Endothelial cell of umbilical vein (primary cell): ENCODE results near the gene HES6. TPM values are rescaled to one million over a fixed set of nuclear protein-coding genes. Genes with fewer than 3 reads are reported as not detected.

Source experiments
- BruUV-seq: library from RNA; stranded (reverse); fragments of 400-500 nt; replicated peaks from 2 replicates; lab custom pipeline; 2021; lab: Mats Ljungman, UMichigan
- CTCF ChIA-PET: fragments of 300-600, 350-600 bp; sonication (Branson Sonifier 250); formaldehyde crosslinking; loops from one replicate; lab custom pipeline; 2021; ENCODE audit warnings: antibody characterized with exemption, inconsistent platforms; lab: Charles Lee
- POLR2A ChIA-PET: fragments of 300-600, 350-600 bp; sonication (Branson Sonifier 250); formaldehyde crosslinking; loops from one replicate; lab custom pipeline; 2021; ENCODE audit warnings: antibody characterized with exemption, inconsistent platforms; lab: Charles Lee
- DNase-seq: peaks from one replicate; pipeline ENCODE4 v3.0.0-alpha.2; 2011; ENCODE audit warnings: low read depth, low spot score
- FAIRE-seq: peaks from 2 replicates; lab custom pipeline; 2011; peaks lifted over from hg19 to GRCh38; lab: Jason Lieb, UNC
- H2AFZ ChIP-seq: 2 replicates; pipeline ENCODE4 v1.6.0; 2012; ENCODE audit warnings: low read depth, low read length, control low read depth, inconsistent platforms
- H3K27ac ChIP-seq: 2 replicates; pipeline ENCODE4 v1.5.1; 2011; ENCODE audit warnings: low read depth, mild to moderate bottlenecking, control low read depth, low read length, moderate library complexity; ENCODE audit not compliant: insufficient read depth
- H3K27me3 ChIP-seq, 2 experiments: 2 replicates each; pipeline versions ENCODE4 v1.6.0 to v1.6.1; 2011; ENCODE audit warnings: low read length in 2 of 2, mixed read lengths in 1 of 2; ENCODE audit not compliant: control insufficient read depth in 2 of 2, insufficient read depth in 2 of 2
- H3K36me3 ChIP-seq, 2 experiments: 2 replicates in 1 of 2; 3 replicates in 1 of 2; pipeline ENCODE4 v1.5.1; 2011; ENCODE audit warnings: low read length in 2 of 2, mild to moderate bottlenecking in 1 of 2, moderate library complexity in 1 of 2; ENCODE audit not compliant: control insufficient read depth in 2 of 2, insufficient read depth in 2 of 2; ENCODE audit errors: extremely low read depth in 1 of 2
- H3K4me1 ChIP-seq: 3 replicates; pipeline ENCODE4 v1.5.1; 2011; ENCODE audit warnings: mild to moderate bottlenecking, low read length; ENCODE audit not compliant: control insufficient read depth, insufficient read depth; ENCODE audit errors: extremely low read depth
- H3K4me2 ChIP-seq: 2 replicates; pipeline ENCODE4 v1.6.1; 2011; ENCODE audit warnings: low read length, control low read depth, mixed read lengths; ENCODE audit not compliant: insufficient read depth
- H3K4me3 ChIP-seq, 3 experiments: fragments of 200-600 bp in 1 of 3; sonication (generic), shearing (Covaris generic) in 1 of 3; replicated peaks in 1 of 3; 2 replicates each; pipeline ENCODE4 v1.5.1; 2011 to 2016; ENCODE audit warnings: control low read depth in 3 of 3, low read length in 3 of 3, mild to moderate bottlenecking in 2 of 3, inconsistent platforms in 1 of 3, low read depth in 1 of 3, moderate library complexity in 1 of 3; ENCODE audit not compliant: insufficient read depth in 1 of 3
- H3K79me2 ChIP-seq: 2 replicates; pipeline ENCODE4 v1.6.0; 2012; ENCODE audit warnings: low read length, inconsistent platforms; ENCODE audit not compliant: control insufficient read depth, insufficient read depth
- H3K9ac ChIP-seq: replicated peaks from 2 replicates; pipeline ENCODE3; 2011; ENCODE audit warnings: low read length, control low read depth; ENCODE audit not compliant: insufficient read depth; ENCODE audit errors: extremely low read depth
- H3K9me1 ChIP-seq: replicated peaks from 3 replicates; pipeline ENCODE4 v1.6.0; 2011; ENCODE audit warnings: mild to moderate bottlenecking, low read length; ENCODE audit not compliant: control insufficient read depth, insufficient read depth; ENCODE audit errors: extremely low read depth
- H3K9me3 ChIP-seq: replicated peaks from 2 replicates; pipeline ENCODE4 v1.5.1; 2012; ENCODE audit warnings: low read length, inconsistent platforms; ENCODE audit not compliant: control insufficient read depth, insufficient read depth
- H4K20me1 ChIP-seq: replicated peaks from 2 replicates; pipeline ENCODE3; 2011; ENCODE audit warnings: mild to moderate bottlenecking, low read length; ENCODE audit not compliant: control insufficient read depth, insufficient read depth; ENCODE audit errors: extremely low read depth
- EZH2 ChIP-seq: IDR thresholded peaks from 2 replicates; pipeline ENCODE4 v1.6.1; 2012; ENCODE audit warnings: borderline replicate concordance, low read depth, mild to moderate bottlenecking, moderate library complexity, low read length, inconsistent platforms; ENCODE audit not compliant: severe bottlenecking
- FOS ChIP-seq: IDR thresholded peaks from 2 replicates; pipeline ENCODE4 v1.6.1; 2011; ENCODE audit warnings: mild to moderate bottlenecking, low read length, moderate library complexity, borderline replicate concordance; ENCODE audit not compliant: insufficient read depth
- GATA2 ChIP-seq: IDR thresholded peaks from 2 replicates; pipeline ENCODE4 v1.7.0; 2011; ENCODE audit warnings: low read depth, mild to moderate bottlenecking, moderate library complexity, mixed read lengths, low read length; ENCODE audit not compliant: insufficient read length, insufficient read depth
- JUN ChIP-seq: IDR thresholded peaks from 2 replicates; pipeline ENCODE4 v1.6.1; 2011; ENCODE audit warnings: borderline replicate concordance, low read depth; ENCODE audit not compliant: insufficient read length, insufficient read depth
- MYC ChIP-seq: IDR thresholded peaks from one replicate; pipeline ENCODE4 v1.6.1; 2011; ENCODE audit warnings: mild to moderate bottlenecking, low read depth, low read length
- POLR2A ChIP-seq: IDR thresholded peaks from 2 replicates; pipeline ENCODE4 v1.6.1; 2012; ENCODE audit warnings: low read depth, mild to moderate bottlenecking, control low read depth, low read length
- POLR2AphosphoS5 ChIP-seq: IDR thresholded peaks from 2 replicates; pipeline ENCODE4 v1.6.1; 2012; ENCODE audit warnings: low read depth, mild to moderate bottlenecking, control low read depth, low read length, moderate library complexity; ENCODE audit not compliant: insufficient read depth
- dilution Hi-C: fragments of 300-500 bp; cut with MboI; formaldehyde crosslinking; loops from one replicate; pipeline ENCODE4 v1.15.0; 2019; ENCODE audit warnings: low sequenced_read_pairs; ENCODE audit not compliant: extremely low pct_ligation_motif_present
- intact Hi-C: fragments of 100-400 bp; cut with micrococcal nuclease; formaldehyde crosslinking; loops from one replicate; pipeline ENCODE4 v1.10.0; 2022
- polyA plus RNA-seq, 4 experiments: library from polyadenylated mRNA; depleted of rRNA in 3 of 4; stranded (reverse) in 3 of 4; unstranded in 1 of 4; fragments of >200 nt; gene quantifications; 2 replicates each; pipeline versions ENCODE4 v1.2.1 to v1.2.3, GENCODE V29; 2011 to 2012; ENCODE audit warnings: missing spikeins in 1 of 4
- total RNA-seq: library from RNA; stranded (reverse); gene quantifications from 2 replicates; pipeline ENCODE4 v1.2.3, GENCODE V29; 2021
- TF ChIP-seq, protein P1 (sequence below): IDR thresholded peaks from 2 replicates; pipeline ENCODE4 v1.6.1; 2011; ENCODE audit not compliant: insufficient read depth, insufficient read length
- TF ChIP-seq, protein P2 (sequence below), 2 donors: IDR thresholded peaks; 1 replicate in 1 of 2; 2 replicates in 1 of 2; pipeline ENCODE4 v1.5.1; 2011; ENCODE audit warnings: low read length in 2 of 2, mild to moderate bottlenecking in 2 of 2, moderate library complexity in 2 of 2, control low read depth in 1 of 2, inconsistent platforms in 1 of 2, low read depth in 1 of 2; ENCODE audit not compliant: insufficient read depth in 1 of 2; ENCODE audit errors: extremely low read depth in 1 of 2

Gene HES6
- total and polyA plus RNA-seq, 2 donors (not counting 3 experiments of a cell fraction or from before 2014, with no cell fraction given) = 2.2 to 5.1 TPM

GRCh38 chr2:238227587-238228032 is 12.2 kb downstream of the HES6 start:
- intact Hi-C loops (no loop called here), dilution Hi-C loops (no loop called here)
- no peak for FAIRE-seq
- CTCF ChIA-PET = no interaction called here
- Histone ChIP-seq H3K27ac (no peak overlapping the region), H3K27me3 (peaks cover 5 to 11% of the 10 kb centered on the region in 2 experiments), H4K20me1 (no peaks in the 10 kb centered on the region), H3K9me1 (no peaks in the 10 kb centered on the region), H3K79me2 (no peaks in the 10 kb centered on the region), H3K9ac (no peak overlapping the region), H3K36me3 (no peaks in the 10 kb centered on the region), H2AFZ (no peak overlapping the region), H3K4me1 (no peaks in the 10 kb centered on the region), H3K4me3 (no peak overlapping the region), H3K9me3 (no peaks in the 10 kb centered on the region), H3K4me2 (no peak overlapping the region)
- DNase-seq = no peak
- no peak for TF ChIP-seq POLR2A
- TF ChIP-seq, protein P1, sequence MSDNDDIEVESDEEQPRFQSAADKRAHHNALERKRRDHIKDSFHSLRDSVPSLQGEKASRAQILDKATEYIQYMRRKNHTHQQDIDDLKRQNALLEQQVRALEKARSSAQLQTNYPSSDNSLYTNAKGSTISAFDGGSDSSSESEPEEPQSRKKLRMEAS = no peak
- no peak for TF ChIP-seq GATA2
- TF ChIP-seq EZH2 = no peak
- TF ChIP-seq FOS = no peak
- POLR2A ChIA-PET = no interaction called here
- no TSS peak for BruUV-seq

- no peak overlapping the region for H3K27ac ChIP-seq
- TF ChIP-seq JUN (no peak), GATA2 (no peak), MYC (no peak), EZH2 (no peak), POLR2A (no peak), POLR2AphosphoS5 (no peak), FOS (no peak)
- TF ChIP-seq, protein P1 = no peak
- TF ChIP-seq, protein P2, sequence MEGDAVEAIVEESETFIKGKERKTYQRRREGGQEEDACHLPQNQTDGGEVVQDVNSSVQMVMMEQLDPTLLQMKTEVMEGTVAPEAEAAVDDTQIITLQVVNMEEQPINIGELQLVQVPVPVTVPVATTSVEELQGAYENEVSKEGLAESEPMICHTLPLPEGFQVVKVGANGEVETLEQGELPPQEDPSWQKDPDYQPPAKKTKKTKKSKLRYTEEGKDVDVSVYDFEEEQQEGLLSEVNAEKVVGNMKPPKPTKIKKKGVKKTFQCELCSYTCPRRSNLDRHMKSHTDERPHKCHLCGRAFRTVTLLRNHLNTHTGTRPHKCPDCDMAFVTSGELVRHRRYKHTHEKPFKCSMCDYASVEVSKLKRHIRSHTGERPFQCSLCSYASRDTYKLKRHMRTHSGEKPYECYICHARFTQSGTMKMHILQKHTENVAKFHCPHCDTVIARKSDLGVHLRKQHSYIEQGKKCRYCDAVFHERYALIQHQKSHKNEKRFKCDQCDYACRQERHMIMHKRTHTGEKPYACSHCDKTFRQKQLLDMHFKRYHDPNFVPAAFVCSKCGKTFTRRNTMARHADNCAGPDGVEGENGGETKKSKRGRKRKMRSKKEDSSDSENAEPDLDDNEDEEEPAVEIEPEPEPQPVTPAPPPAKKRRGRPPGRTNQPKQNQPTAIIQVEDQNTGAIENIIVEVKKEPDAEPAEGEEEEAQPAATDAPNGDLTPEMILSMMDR (IDR thresholded peaks at IDR 0.05; ENCODE audit: extremely low read depth in 1 of 2, insufficient read depth in 1 of 2, low read depth in 1 of 2, low read length in 2 of 2) = no peak
- no peaks in the 10 kb centered on the region for H3K9me1 ChIP-seq
- ChIA-PET POLR2A (no interaction called here), CTCF (no interaction called here)
- H3K9ac ChIP-seq = no peak overlapping the region
- H3K4me2 ChIP-seq = no peak overlapping the region
- no peak for DNase-seq
- peaks cover 5 to 7% of the 10 kb centered on the region in 2 experiments for H3K27me3 ChIP-seq
- FAIRE-seq = no peak
- H2AFZ ChIP-seq = no peak overlapping the region
- dilution Hi-C loops (no loop called here), intact Hi-C loops (no loop called here)
- no peaks in the 10 kb centered on the region for H3K4me1 ChIP-seq
- H3K36me3 ChIP-seq = no peaks in the 10 kb centered on the region
- H3K9me3 ChIP-seq = no peaks in the 10 kb centered on the region
- H3K4me3 ChIP-seq = no peak overlapping the region
- no peaks in the 10 kb centered on the region for H4K20me1 ChIP-seq
- H3K79me2 ChIP-seq = no peaks in the 10 kb centered on the region
- no TSS peak for BruUV-seq
Observed at GRCh38 chr2:238226698-238227586, 12.9 kb downstream of the HES6 start.
